ENCODE measurements around the gene UNC5B.

GRCh38 chr10:71308985-71309384 lies 96.6 kb downstream of the UNC5B start:
- TF ChIP-seq CTCF (IDR thresholded peaks at IDR 0.05) (no peak), POLR2A (IDR thresholded peaks at IDR 0.05) (no peak)
